Astrocyte of the cerebellum (primary cell): ENCODE data around the gene FOXP1.

Experiments used
- DNase-seq: peaks from one replicate; pipeline ENCODE4 v3.0.0-alpha.2; 2011; ENCODE audit warnings: low read depth
- H3K4me3 ChIP-seq: 2 replicates; pipeline ENCODE4 v1.5.1; 2011; ENCODE audit warnings: mild to moderate bottlenecking, low read depth, low read length, moderate library complexity
- CTCF ChIP-seq: IDR thresholded peaks from 2 replicates; pipeline ENCODE4 v1.5.1; 2012; ENCODE audit warnings: low read length, low read depth, moderate library complexity, mild to moderate bottlenecking; ENCODE audit errors: missing control alignments
- in situ Hi-C: cut with HindIII; loops from 2 replicates; pipeline ENCODE4 v1.10.0; 2017; ENCODE audit warnings: low sequenced_read_pairs

FOXP1 gene

DNA sequence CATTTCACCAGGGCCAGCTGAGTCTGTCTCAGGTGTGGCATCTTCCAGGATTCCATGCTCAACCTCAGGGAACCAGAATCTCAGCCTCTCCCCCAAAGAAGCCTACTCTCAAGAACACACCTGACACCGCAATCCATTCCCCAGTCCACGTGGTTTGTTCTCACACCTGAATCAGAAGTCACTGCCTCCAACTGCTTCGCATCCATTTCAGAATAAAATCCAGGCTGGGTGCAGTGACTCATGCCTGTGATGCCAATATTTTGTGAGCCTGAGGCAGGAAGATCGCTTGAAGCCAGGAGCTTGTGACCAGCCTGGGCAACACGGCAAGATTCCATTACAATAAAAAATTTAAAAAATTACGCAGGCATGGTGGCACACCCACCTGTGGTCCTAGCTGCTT, 212.2 kb downstream of the FOXP1 start:
- DNase-seq: no peak
- no peak overlapping the region for H3K4me3 ChIP-seq
- no peak for TF ChIP-seq CTCF
- in situ Hi-C loops: no loop called here

DNA sequence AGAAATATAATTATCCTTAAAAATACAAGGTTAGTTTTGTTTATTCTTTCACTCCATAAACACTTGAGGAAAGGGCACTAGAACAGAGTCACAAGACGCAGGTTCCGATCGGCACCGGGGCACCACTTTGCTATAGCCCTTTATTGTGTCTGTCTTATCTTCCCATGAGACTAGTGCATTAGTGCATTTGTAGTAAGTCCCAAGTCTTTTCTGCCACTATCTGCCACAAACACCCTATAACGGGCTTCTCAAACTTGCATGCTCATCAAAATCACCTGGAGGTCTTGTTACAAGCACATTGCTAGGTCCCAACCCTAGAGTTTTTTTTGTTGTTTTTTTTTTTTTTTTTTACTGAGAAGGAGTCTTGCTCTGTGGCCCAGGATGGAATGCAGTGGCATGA, 213.1 kb downstream of the FOXP1 start:
- TF ChIP-seq CTCF: no peak
- in situ Hi-C loops: no loop called here
- H3K4me3 ChIP-seq: no peak overlapping the region
- no peak for DNase-seq

DNA sequence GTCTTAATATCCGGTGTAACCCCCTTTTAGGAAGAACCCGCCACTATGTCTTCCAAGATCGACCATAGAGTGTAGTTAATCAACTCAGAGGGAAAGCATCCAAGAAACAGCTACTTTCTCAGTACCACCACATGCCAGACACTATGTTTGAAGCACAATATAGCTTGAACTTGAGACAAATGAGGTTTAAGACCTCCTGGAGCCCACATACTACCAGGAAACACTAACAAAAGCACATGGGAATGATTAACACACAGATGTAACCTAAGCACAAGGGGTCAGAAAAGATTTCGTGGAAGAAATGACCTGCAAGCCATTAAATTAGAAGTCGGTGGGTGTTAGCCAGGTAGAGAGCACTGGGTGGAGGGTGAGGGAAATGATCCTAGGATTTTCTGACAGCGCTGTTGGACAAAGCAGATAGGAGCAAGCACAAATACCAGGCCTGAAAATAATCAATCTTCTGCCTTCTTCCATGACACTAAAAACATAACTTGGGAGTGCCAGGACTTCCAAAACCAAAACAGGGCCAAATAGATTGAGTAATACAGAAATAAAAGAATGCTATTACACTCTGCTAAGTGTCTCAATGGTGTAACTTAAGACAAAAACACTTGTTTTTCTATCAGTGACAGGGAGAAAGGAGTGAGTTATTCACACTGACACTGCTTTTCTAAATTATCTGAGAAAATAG, 213.7 kb downstream of the FOXP1 start:
- TF ChIP-seq CTCF: no peak
- in situ Hi-C loops: no loop called here
- no peak overlapping the region for H3K4me3 ChIP-seq
- peak; percentile 85 for DNase-seq

DNA sequence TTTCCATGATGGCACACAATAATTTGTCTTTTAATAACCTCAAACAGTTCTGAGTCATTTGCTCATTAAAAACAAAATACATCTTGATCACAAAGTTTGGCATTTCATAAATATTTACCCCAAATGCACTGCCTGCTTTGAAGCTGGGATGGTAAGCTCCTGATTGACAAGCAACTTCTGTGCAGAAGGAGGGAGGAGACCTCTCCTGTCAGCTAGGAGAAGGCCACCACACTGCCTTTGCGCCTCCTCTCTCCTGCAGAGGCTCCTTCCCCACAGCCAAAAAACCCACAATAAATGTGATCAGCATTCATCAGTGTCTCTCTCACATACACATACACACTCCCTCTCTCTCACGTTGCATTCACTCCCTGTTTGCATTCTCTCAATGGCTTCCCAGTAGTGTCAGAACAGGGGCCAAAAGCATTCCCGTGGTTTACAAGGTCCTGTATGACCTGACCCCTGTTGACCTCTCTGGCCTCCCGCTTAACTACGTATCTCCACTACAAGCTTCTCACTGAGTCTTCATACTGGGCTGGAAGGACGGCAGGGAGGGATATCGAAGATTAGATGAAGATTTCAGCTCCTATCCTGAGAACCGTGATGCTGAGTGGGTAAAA, 216.4 kb downstream of the FOXP1 start:
- TF ChIP-seq CTCF: no peak
- no peak overlapping the region for H3K4me3 ChIP-seq
- in situ Hi-C loops: no loop called here
- no peak for DNase-seq

GRCh38 chr3:71361334-71361890, 222.1 kb downstream of the FOXP1 start:
- no peak for DNase-seq
- no peak overlapping the region for H3K4me3 ChIP-seq
- in situ Hi-C loops: no loop called here
- no peak for TF ChIP-seq CTCF

DNA sequence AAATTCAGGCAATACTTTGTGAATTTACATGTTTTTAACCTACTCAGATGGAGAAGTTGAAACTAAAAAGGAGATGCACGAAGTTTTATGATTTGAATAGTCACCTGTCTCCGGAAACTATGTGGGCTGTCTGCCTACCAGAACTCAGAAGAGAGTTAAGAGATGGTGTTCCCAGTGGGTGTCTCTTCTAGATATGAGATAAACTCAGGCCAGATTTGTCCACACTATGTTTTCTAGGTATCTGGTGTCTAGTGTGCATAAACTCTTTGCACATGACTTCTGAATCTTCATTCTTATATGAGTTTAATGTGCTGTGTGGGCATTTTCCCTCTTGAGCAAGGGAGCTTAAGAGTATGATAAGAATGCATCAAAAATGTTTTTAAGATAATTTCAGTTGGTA, 222.8 kb downstream of the FOXP1 start:
- DNase-seq: no peak
- H3K4me3 ChIP-seq: no peak overlapping the region
- in situ Hi-C loops: no loop called here
- TF ChIP-seq CTCF: no peak
